ENCODE measurements around the gene HS1BP3.

The HS1BP3 gene

GRCh38 chr2:20571644-20572215, 79.2 kb downstream of the HS1BP3 start:
- TF ChIP-seq, protein P1, sequence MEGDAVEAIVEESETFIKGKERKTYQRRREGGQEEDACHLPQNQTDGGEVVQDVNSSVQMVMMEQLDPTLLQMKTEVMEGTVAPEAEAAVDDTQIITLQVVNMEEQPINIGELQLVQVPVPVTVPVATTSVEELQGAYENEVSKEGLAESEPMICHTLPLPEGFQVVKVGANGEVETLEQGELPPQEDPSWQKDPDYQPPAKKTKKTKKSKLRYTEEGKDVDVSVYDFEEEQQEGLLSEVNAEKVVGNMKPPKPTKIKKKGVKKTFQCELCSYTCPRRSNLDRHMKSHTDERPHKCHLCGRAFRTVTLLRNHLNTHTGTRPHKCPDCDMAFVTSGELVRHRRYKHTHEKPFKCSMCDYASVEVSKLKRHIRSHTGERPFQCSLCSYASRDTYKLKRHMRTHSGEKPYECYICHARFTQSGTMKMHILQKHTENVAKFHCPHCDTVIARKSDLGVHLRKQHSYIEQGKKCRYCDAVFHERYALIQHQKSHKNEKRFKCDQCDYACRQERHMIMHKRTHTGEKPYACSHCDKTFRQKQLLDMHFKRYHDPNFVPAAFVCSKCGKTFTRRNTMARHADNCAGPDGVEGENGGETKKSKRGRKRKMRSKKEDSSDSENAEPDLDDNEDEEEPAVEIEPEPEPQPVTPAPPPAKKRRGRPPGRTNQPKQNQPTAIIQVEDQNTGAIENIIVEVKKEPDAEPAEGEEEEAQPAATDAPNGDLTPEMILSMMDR (IDR thresholded peaks at IDR 0.05; ENCODE audit: borderline replicate concordance, insufficient read depth, low read depth, low read length), result no peak
- H3K4me3 ChIP-seq (ENCODE audit: low read depth, low read length), result no peak overlapping the region

DNA sequence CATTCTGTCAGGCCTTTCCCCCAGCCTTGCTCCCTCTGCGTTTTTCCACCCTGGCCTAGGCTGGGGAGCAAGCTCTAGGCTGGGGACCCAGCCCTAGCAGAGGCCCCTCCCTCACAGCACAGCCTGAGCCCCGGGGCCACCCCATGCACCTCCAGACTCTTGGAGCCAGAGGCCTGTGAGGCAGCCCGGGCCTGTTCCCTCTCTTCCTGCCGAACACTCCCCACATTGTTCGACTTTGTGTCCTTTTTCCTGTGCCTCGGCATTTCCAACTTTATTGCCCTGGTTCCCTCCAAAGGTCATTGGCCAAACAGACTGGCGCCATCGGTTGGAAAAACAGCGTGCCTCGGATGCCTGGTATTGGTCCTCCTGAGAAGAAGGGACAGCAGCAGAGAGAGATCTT, 79.7 kb downstream of the HS1BP3 start:
- TF ChIP-seq, protein P1 (IDR thresholded peaks at IDR 0.05; ENCODE audit: borderline replicate concordance, insufficient read depth, low read depth, low read length), result no peak
- no peak overlapping the region for H3K4me3 ChIP-seq (ENCODE audit: low read depth, low read length)

DNA sequence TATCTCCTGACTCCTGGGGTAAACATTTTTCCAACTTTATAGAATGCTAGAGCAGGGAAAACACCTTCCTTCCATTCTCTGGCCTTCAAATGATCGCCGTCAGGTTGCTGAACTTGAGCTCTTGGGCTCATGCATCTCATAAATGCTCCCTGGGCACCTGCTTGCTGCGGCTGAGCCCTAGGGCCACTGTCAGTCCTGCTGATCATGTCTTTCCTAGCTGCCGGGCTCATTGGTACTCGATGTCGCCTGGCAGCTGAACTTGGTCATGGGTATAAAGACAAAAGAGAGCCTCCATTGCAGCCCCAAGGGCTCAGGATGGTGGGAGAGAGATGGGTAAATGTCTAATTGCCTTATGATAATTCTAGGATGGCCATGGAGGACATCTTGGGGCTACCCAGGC, 80.6 kb downstream of the HS1BP3 start:
- no peak overlapping the region for H3K4me3 ChIP-seq (ENCODE audit: low read depth, low read length)
- TF ChIP-seq, protein P1 (IDR thresholded peaks at IDR 0.05; ENCODE audit: borderline replicate concordance, insufficient read depth, low read depth, low read length), result no peak

DNA sequence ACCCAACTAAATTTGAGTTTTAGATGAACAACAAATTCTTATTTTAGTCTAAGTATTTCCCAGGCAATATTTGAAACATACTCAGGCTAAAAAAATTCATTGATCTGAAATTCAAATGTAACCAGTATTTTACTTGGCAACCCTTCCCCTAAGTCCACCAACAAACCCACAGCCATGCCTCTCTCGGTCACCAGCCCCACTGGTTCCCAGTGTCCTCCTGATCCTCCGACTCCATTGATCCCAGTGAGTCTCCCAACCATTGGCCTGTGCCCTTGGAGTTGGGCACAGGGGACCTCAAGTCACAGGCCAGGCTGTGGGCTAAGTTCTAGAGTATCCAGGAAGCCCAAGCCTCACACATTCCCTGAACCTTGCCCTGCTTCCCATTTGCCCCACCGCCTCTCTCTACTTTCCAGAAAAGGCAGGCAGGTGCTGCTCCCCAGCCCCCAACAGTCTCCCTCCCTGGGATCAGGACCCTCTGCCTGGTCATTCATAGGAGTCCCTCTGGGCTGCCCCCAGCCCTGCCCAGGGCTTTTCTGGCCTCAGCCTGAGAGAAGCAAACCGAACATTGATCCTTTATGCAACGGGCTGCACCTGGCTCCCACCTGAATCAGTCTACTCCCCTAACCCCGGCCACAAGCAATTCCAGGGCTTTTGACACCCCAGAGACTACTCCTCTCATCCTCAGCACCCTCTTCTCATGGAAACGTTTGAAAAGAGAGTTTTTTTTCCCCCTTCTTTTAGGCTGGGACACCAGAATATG, 81.3 kb downstream of the HS1BP3 start:
- TF ChIP-seq, protein P1 (IDR thresholded peaks at IDR 0.05; ENCODE audit: borderline replicate concordance, insufficient read depth, low read depth, low read length), result no peak

GRCh38 chr2:20568501-20569463, 82.1 kb downstream of the HS1BP3 start:
- TF ChIP-seq, protein P1 (IDR thresholded peaks at IDR 0.05; ENCODE audit: borderline replicate concordance, insufficient read depth, low read depth, low read length), result no peak

More for the DNA sequence above, 81.3 kb downstream of the HS1BP3 start:
- H3K4me3 ChIP-seq (ENCODE audit: low read depth, low read length), result no peak overlapping the region

GRCh38 chr2:20567926-20568179, 83.0 kb downstream of the HS1BP3 start:
- TF ChIP-seq, protein P1 (IDR thresholded peaks at IDR 0.05; ENCODE audit: borderline replicate concordance, insufficient read depth, low read depth, low read length), result no peak
- H3K4me3 ChIP-seq (ENCODE audit: low read depth, low read length), result no peak overlapping the region

More at GRCh38 chr2:20568501-20569463, 82.1 kb downstream of the HS1BP3 start:
- no peak overlapping the region for H3K4me3 ChIP-seq (ENCODE audit: low read depth, low read length)
